GM21717 (cell line): ENCODE data around the gene BIN1.
"Not testable (repeated sequence)": the region's sequence is repeated elsewhere in the genome, so short reads cannot be mapped to it uniquely, and the experiment has no call there.

ENCODE experiments used
- ATAC-seq: cut with Tn5 transposase; IDR thresholded peaks from one replicate; pipeline ENCODE4 v1.9.1; 2021; ENCODE audit warnings: mild to moderate bottlenecking, moderate library complexity; ENCODE audit not compliant: unreplicated experiment

Gene BIN1

DNA sequence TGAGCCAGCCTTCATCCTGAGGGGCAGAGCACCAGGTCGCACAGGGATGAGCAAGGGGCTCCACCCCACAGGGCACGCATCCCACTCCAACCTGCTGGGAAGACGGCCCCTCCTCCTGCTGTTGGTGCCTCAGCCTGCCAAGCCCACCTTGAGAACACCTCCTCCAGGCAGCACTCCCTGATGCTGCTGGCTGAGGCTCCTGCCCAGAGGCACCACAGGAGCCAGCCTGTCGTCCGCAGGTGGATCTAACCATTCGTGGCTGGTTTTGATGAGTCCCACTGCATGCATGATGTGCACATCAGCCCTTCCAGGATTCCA, 58.4 kb downstream of the BIN1 start:
- no peak for ATAC-seq

- ATAC-seq, result no peak
Observed at GRCh38 chr2:127047716-127048617, 59.0 kb downstream of the BIN1 start.

GRCh38 chr2:127047054-127047453, 59.9 kb downstream of the BIN1 start:
- ATAC-seq, result no peak

GRCh38 chr2:127046579-127046978, 60.4 kb downstream of the BIN1 start:
- no peak for ATAC-seq

DNA sequence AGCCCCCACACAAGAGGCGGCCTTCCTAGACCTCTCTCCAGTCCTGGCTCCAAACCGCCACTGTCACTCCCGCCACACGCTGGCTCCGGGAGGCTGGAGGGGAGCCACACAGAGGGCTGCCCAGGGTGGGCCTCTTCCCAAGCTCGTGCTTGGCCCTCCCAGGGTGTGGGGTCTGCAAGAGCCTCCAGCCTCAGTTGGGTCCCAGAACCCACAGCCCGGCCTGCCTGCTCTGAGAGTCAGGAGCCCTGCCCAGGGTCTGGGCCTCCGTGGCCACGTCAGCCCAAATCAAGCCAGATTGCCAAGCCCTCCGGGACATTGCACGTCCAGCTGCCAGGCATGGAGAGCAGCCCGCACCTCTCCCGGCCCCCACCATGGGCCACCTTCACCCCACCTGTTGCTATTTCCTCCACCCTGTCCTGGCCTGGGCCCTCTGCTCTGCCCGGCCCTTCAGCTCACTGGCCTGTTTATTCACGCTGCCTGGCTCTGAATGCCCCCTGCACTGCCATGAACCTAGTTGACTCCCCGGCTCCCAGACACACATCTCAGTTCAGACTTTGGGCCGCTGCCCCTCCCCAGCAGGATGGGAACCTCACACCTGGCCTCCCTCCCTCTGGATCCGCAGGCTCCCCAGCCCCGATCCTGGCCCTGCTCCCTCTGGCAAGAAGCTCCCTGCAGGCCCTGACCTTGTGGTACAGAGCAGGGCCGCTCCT, 61.0 kb downstream of the BIN1 start:
- ATAC-seq, result no peak

DNA sequence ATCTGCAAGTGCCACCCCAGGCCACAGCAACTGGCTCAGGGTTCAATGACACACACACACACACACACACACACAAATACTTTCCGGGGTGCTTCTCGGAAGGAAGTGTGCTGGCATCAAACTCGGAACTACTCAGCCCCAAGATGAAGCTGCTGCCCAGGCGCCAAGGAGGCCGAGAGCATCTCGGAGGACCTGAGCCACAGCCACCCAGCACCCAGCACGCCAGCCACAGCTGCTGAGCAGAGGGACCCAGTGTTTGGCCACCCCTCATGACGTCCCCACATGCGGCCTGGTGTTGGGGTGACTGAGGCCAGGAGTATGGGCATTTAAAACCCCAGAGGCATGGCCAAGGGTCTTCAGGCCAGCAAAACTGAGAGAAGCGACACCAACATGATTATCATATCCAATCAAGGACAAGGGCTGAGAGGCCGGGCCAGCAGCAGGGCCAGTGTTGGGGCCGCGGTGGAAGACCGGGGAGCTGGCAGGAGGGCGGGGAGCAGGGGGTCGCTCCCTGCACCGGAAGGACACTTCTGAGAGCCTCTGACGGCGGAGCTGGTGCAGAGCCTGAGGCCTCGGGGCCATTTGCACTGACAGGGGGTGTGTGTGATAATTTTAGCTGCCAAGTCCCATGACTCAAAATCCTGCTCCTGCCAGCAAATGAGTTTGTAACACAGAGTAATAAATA, 61.8 kb downstream of the BIN1 start:
- ATAC-seq, result no peak

GRCh38 chr2:127044165-127044718, 62.7 kb downstream of the BIN1 start:
- no peak for ATAC-seq

GRCh38 chr2:127043367-127044164, 63.4 kb downstream of the BIN1 start:
- no peak for ATAC-seq

DNA sequence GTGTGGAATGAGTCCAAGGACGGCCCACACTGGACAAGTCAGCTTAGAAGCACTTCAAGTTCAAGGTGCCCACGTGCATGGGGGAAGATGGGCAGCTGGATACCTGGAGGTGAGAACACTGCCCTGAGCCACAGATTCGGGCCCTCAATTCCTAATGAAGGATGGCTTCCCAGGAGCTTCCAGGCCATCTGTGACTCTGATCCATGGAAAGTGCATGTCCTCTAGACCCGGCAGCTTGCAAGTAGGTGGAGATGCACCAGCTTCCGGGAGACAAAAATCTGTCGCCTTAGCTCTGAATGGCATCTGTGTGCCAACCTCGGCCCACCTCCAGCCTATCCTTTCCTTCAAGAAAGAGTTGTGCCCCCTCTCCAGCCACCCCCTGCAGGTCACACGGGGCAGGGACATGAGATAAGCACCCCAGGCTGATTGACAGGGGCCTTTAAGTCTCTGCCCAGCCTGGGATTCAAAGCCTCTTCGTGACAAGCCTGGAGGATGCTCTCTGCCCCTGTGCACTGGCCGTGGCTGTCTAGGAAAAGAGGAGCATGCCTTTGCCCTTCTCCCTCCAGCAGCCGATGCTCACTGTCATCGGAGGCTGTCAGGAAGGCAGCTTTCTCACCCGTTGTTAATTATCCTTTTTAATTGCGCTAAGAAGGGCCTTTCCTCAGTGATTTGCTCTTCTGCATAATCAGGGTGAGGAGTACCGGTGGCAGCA, 65.5 kb downstream of the BIN1 start:
- no peak for ATAC-seq

DNA sequence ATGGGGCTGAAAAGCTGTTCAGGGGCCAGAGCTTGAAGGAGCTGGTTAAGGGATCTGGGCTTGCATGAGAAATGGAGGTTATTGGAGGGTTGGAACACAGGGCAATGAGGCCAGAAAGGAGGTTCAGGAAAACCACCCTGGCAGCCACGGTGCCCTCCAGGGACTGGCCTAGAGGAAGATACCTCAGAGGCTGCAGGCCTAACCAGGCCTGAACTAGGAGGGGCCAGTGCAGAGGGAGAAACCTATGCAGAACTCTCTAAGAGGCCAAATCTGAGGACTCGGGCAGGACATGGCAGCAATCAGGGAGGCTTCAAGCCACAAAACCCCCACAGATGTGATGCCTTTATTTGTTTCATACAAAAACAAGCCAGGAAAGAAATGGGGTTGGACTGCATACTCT, 66.8 kb downstream of the BIN1 start:
- no peak for ATAC-seq

DNA sequence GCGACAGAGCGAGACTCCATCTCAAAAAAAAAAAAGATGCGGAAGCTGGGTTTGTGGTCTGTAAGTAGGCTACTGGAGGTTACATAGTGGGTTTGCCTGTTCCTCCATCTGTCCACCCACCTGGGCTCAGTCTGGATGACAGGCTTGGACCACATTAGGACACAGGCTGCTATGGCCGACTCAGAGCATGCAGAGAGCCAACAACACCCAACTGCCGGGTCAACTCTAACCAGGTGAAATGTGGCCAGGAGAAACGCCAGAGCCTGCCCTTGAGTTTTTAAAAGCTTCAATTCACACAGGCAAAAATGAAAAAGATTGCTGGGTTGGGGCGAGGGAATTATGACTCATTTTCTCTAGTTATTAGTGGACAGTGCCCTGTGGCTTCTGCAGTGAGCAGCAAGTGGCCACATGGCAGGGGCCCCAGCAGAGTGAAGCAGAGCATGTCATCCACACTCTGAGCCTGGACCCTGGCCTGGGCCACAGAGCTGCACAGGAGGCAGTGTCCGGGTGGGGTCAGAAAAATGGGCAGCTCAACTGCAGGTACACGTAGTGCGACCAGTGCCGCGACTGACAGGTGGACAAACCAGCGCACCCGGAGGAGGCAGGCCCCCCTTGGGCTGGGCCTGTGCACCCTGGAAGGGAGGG, 67.4 kb downstream of the BIN1 start:
- peak; percentile 56 for ATAC-seq

- ATAC-seq, result no peak
Observed at GRCh38 chr2:127037476-127037875, 69.5 kb downstream of the BIN1 start.

DNA sequence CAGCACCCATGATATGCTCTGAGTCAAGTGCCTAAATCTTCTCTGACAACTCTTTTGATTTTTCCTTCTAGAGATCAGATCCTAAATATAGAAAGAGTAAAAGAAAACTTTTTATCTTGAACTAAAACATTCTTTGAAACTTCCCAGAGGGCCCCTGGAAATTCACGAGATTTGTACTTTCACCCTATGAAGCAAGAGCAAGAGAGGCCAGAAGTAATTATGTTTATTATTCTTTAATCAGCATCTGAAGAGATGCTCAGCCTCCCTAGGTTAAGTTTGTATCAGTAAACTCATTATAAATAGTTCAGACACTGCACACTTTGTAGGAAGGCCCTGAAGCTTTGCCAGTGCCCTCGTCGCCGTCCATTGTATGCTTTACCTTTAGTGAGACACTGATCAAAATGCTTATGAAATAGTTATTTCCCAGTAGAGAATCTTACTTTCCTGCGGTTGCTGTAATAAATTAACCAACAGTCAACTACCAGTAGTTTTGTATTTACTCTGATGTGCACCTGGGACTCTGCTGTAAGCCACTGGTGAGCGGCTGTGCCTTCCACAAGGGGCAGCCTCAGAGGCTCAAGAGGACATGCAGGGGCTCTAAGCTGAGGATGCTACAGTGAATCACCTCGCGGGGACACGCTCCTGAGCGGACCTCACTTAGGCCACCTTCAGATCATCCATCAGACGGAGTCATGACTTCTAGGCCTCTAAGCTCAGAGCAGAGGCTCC, 71.9 kb downstream of the BIN1 start:
- ATAC-seq, result no peak

GRCh38 chr2:127034051-127034450, 72.9 kb downstream of the BIN1 start:
- ATAC-seq, result no peak

GRCh38 chr2:127032621-127033020, 74.3 kb downstream of the BIN1 start:
- no peak for ATAC-seq

GRCh38 chr2:127029350-127030051, 77.5 kb downstream of the BIN1 start:
- ATAC-seq, result no peak

- ATAC-seq, result not testable (repeated sequence)
Observed at GRCh38 chr2:127028745-127029144, 78.2 kb downstream of the BIN1 start.

- ATAC-seq, result no peak
Observed at GRCh38 chr2:127027715-127028114, 79.2 kb downstream of the BIN1 start.
